T-helper 2 cell treated with Interferon-gamma antibody and Interleukin-4, amounts not matched to agents 5 μg/mL and 100 μg/mL, for 36 hours (primary cell): ENCODE data around the gene TMEM53.
A peak's percentile ranks its signal among the peaks of the same experiment; 100 is the strongest.
"Not testable (repeated sequence)": the region's sequence is repeated elsewhere in the genome, so short reads cannot be mapped to it uniquely, and the experiment has no call there.

ENCODE experiments used
- DNase-seq: peaks from one replicate; pipeline ENCODE4 v3.0.0; 2021; ENCODE audit warnings: low spot score
- H3K27ac Mint-ChIP-seq: one replicate; pipeline ENCODE4 v1.8.0; 2021; ENCODE audit warnings: mild to moderate bottlenecking, mixed read lengths
- H3K27me3 Mint-ChIP-seq: one replicate; pipeline ENCODE4 v1.8.0; 2021; ENCODE audit warnings: low read depth, mixed read lengths
- H3K36me3 Mint-ChIP-seq: one replicate; pipeline ENCODE4 v1.8.0; 2021; ENCODE audit warnings: low read depth, mixed read lengths
- H3K4me1 Mint-ChIP-seq: one replicate; pipeline ENCODE4 v1.8.0; 2021; ENCODE audit warnings: low read depth, mixed read lengths
- H3K4me3 Mint-ChIP-seq: one replicate; pipeline ENCODE4 v1.8.0; 2022; ENCODE audit warnings: mild to moderate bottlenecking, moderate library complexity, mixed read lengths
- H3K9me3 Mint-ChIP-seq: one replicate; pipeline ENCODE4 v1.8.0; 2021; ENCODE audit warnings: mixed read lengths

The TMEM53 gene

DNA sequence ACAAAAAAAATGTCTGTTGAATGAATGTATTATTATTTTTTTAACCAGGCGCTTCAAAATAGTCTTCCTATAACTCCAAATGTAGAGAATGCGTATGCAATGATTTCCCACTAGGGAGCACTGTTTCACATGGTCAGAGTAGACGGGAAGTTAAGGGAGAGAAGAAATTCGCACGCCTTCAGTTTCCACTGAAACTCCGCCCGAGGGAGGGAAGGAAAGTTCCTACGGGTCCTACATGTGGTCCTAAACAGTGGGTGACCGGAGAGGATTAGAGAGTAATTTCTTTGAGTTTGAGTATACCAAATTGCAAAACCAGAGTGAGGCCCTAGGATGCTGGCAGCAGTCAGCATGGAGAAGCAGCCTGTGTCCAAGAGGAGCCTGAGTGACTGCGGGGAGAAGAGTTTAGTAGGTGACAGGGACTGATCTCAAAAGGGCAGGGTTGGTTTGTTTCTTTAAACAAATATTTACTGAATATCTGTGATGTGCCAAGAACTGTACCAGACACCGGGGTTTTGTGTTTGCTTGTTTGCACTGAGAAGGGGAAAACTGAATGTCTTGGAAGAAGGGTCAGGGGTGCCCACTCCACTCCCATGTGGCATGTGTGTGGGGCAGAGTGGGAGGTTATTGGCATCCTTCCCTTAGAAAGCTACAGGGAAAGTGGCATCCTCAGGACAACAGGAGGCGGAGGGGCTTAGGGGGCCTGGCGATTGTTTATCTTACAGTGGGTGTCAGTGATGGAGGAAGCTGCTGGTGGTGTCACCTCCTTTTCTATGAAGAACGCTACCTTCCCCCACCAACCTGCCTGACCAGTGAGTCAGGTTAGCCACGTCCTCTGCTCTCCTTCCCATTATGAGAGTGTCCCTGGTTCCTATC is 33.9 kb upstream of the TMEM53 start:
- Mint-ChIP-seq H3K27ac (no peak overlapping the region), H3K4me1 (peaks cover 8% of the 10 kb centered on the region), H3K27me3 (peaks cover 15% of the 10 kb centered on the region), H3K9me3 (no peaks in the 10 kb centered on the region), H3K4me3 (peak overlapping the region; percentile 57), H3K36me3 (no peaks in the 10 kb centered on the region)
- peak; percentile 30 for DNase-seq

DNA sequence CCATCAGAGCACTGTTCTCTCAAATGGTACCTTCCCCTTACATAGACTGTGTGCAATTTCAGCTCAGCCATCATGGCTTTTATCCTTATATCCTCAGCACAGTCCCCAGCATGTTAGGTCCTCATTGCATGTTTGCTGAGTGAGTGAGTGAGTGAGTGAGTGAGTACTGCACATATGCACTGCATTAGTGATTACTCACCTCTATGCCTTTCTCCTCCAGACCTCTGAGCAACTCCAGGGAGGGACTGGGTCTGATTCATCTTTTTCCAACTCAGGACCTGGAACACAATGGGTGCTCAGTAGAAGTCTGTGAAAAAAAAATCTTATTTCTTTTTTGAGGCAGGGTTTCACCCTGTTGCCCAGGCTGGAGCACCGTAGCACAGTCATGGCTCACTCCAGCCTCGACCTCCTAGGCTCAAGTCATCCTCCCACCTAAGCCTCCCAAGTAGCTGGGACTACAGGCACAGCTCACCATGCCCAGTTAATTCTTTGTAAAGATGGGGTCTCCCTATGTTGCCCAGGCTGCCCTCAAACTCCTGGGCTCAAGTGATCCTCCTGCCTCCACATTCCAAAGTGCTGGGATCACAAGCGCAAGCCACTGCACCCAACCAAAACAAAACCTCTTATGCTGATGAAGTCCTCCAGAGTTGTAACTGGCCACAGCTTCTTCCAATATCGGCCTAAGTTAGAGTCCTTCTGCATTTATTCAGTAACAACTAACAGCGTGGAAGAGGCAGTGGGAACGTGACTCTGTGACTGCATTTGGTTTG is 33.0 kb upstream of the TMEM53 start:
- H3K27me3 Mint-ChIP-seq, result peaks cover 15% of the 10 kb centered on the region
- no peaks in the 10 kb centered on the region for H3K9me3 Mint-ChIP-seq
- H3K27ac Mint-ChIP-seq, result no peak overlapping the region
- no peak overlapping the region for H3K4me3 Mint-ChIP-seq
- peaks cover 8% of the 10 kb centered on the region for H3K4me1 Mint-ChIP-seq
- DNase-seq, result no peak
- no peaks in the 10 kb centered on the region for H3K36me3 Mint-ChIP-seq

DNA sequence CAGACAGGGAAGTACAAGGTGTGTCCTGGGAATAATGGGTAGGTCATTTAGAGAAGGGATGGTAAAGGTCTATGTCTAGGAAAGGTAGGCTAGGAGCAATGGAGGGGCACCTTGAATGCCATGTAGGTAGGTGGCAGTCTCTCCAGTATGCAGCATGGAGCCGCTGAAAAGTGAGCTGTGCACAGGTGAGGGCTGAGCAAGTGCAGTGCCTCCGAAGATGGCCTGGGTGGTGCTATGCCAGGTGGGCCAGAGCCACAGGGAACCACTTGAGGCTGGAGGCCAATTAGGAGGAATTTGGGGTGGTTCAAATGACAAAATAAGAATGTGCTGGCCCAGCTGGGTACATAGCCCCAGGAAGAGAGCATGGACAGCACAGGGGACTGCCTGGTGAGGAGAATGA is 31.7 kb upstream of the TMEM53 start:
- Mint-ChIP-seq H3K4me1 (peaks cover 8% of the 10 kb centered on the region), H3K36me3 (no peaks in the 10 kb centered on the region), H3K9me3 (no peaks in the 10 kb centered on the region), H3K27ac (no peak overlapping the region), H3K4me3 (no peak overlapping the region), H3K27me3 (peaks cover 6% of the 10 kb centered on the region)
- no peak for DNase-seq

DNA sequence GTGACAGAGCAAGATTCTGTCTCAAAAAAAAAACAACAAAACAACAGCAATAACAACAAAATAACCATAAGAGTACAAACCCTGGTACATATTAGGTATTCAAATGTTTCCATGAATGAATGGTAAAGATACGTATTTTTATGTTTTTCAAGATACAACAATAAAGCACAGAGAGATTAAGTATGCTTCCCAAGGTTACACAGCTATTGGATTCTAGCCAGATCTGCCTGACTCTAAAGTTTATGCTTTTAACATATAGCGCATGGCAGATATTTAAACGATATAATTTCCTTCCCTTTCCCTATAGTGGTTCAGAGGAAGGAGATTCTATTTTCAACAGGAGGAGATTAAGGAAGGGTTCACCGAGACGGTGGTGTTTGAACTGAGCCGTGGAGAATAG is 31.2 kb upstream of the TMEM53 start:
- Mint-ChIP-seq H3K4me3 (no peak overlapping the region), H3K27ac (no peak overlapping the region)

DNA sequence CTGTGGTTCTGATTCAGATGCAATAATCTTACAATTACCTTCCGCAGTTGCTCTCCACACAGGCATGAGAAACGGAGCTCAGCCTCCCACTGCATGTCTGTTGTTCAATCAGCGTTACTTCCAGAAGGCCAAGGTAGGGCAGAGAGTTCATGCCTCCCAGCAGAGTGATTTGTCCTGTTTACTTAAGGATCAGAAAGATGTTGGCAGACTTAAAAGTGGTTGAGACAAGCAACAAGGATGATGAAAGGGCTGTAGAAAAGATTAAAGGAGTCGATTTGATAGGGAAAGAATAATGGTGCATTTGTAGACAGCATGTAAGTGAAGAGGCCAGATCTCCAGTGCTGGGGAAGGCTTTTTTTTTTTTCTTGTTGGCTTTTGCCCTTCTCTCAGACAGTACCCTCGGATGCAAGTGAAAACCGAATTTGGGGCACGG is 26.9 kb upstream of the TMEM53 start:
- peaks cover 12% of the 10 kb centered on the region for H3K4me1 Mint-ChIP-seq
- no peak overlapping the region for H3K27ac Mint-ChIP-seq
- H3K4me3 Mint-ChIP-seq, result no peak overlapping the region

More for the DNA sequence above, 31.2 kb upstream of the TMEM53 start:
- Mint-ChIP-seq H3K9me3 (no peaks in the 10 kb centered on the region), H3K27me3 (peaks cover 2% of the 10 kb centered on the region), H3K4me1 (peaks cover 8% of the 10 kb centered on the region), H3K36me3 (no peaks in the 10 kb centered on the region)
- DNase-seq, result no peak

DNA sequence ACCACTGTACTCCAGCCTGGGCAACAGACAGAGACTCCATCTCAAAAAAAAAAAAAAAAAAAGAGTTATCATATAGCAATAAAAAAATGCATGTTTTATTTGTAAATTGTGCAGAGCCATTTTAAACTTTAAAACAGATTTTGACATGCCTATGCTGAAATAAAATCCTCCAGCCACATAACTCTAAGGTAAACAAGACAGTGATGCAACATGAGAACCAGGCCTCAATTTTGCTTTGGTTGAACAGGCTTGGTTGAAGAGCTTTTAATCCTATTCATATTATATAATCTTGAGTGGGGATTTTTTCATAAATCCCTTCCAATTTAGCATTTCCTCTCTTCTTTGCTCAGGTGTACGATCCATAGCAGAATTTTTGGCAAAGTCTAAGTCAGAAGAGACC is 26.3 kb upstream of the TMEM53 start:
- H3K27ac Mint-ChIP-seq, result no peak overlapping the region
- no peaks in the 10 kb centered on the region for H3K27me3 Mint-ChIP-seq
- H3K4me1 Mint-ChIP-seq, result peaks cover 12% of the 10 kb centered on the region
- no peaks in the 10 kb centered on the region for H3K9me3 Mint-ChIP-seq
- no peak for DNase-seq
- no peak overlapping the region for H3K4me3 Mint-ChIP-seq
- H3K36me3 Mint-ChIP-seq, result no peaks in the 10 kb centered on the region

More for the DNA sequence above, 26.9 kb upstream of the TMEM53 start:
- H3K27me3 Mint-ChIP-seq, result no peaks in the 10 kb centered on the region
- H3K36me3 Mint-ChIP-seq, result no peaks in the 10 kb centered on the region
- H3K9me3 Mint-ChIP-seq, result no peaks in the 10 kb centered on the region
- DNase-seq, result no peak

DNA sequence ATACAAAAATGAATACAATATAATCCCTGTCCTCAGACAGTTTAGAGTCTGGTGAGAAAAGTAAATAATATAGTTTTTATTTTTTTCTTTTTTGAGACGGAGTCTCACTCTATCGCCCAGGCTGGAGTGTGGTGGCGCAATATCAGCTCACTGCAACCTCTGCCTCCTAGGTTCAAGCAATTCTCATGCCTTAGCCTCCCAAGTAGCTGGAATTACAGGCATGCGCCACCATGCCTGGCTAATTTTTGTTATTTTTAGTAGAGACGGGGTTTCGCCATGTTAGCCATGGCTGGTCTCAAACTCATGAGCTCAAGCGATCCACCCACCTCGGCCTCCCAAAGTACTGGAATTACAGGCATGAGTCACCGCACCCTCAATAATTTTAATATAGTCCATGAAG is 25.1 kb upstream of the TMEM53 start:
- not testable (repeated sequence) for H3K27ac Mint-ChIP-seq, H3K36me3 Mint-ChIP-seq, DNase-seq, H3K9me3 Mint-ChIP-seq, H3K4me3 Mint-ChIP-seq, H3K27me3 Mint-ChIP-seq
- peaks cover 12% of the 10 kb centered on the region for H3K4me1 Mint-ChIP-seq

DNA sequence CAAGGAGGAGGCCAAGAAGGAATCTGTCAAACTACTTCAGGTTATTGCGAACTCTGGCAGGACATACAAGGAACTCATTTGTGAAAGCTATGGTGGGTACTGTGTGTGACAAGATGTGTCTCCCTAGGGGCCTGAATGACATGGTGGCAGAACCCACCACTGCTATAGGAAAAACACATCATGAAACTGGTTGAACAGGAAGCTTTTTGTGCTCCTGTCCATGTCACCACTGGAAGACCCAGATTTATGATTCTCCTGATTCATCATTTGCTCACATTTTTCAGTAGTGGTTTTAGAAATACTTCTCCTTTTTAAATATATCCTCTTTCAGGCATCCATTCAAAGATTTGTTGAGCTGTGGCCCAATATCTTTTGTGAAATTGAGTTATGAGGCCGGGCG is 23.9 kb upstream of the TMEM53 start:
- no peaks in the 10 kb centered on the region for H3K36me3 Mint-ChIP-seq
- no peak for DNase-seq
- H3K9me3 Mint-ChIP-seq, result no peaks in the 10 kb centered on the region
- H3K4me3 Mint-ChIP-seq, result no peak overlapping the region
- H3K27me3 Mint-ChIP-seq, result no peaks in the 10 kb centered on the region
- no peak overlapping the region for H3K27ac Mint-ChIP-seq
- peaks cover 12% of the 10 kb centered on the region for H3K4me1 Mint-ChIP-seq

DNA sequence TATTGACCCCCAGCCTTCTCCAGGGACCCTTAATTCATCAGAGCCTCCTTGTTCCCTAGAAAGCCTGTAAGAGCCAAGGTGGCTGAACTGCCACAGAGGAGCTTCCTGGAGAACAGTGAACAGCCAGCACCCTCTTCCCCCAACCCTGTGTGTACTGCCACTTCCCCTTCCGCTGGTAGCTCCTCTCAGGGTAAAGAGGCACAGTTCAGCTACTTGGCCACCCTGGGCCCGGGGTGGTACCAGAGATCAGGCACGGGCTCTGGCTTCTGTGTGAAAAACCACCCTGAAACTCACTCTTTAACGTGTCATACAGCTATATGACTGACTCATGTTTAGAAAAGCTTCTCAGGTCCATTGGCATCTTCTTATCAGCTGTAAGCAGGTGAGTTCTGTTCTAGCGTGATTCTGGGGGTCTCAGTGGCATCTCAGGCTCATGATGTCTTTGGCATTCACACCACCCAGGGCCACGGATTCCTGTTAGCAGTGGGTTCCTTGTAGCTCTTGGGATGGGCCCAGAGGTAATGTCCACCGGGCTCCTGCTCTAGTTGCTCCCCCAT is 22.6 kb upstream of the TMEM53 start:
- Mint-ChIP-seq H3K9me3 (no peaks in the 10 kb centered on the region), H3K4me1 (peaks cover 12% of the 10 kb centered on the region), H3K4me3 (peak overlapping the region; percentile 66), H3K27me3 (no peaks in the 10 kb centered on the region), H3K27ac (peak overlapping the region; percentile 80), H3K36me3 (no peaks in the 10 kb centered on the region)
- DNase-seq, result no peak

DNA sequence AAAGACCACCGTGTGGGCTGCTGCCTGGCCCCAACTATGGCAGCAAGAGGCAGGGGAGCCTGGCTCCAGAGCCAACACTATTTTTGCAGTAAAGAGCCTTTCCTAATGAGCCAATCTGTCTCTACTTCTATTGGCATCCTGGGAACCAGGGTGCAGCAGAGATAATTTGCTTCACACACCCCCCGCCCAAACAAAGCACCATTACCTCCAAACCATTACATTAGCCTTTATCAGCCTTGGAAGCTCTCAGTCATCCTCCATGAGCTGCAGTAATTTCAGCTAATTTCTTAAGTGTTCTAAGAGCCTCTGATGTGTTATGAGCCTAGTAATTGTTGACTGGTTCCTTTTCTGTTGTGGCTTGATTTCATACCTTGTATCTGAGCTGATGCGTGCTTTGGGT is 21.8 kb upstream of the TMEM53 start:
- Mint-ChIP-seq H3K27me3 (no peaks in the 10 kb centered on the region), H3K4me3 (no peak overlapping the region), H3K27ac (no peak overlapping the region), H3K9me3 (no peaks in the 10 kb centered on the region), H3K4me1 (peaks cover 13% of the 10 kb centered on the region), H3K36me3 (no peaks in the 10 kb centered on the region)
- no peak for DNase-seq

DNA sequence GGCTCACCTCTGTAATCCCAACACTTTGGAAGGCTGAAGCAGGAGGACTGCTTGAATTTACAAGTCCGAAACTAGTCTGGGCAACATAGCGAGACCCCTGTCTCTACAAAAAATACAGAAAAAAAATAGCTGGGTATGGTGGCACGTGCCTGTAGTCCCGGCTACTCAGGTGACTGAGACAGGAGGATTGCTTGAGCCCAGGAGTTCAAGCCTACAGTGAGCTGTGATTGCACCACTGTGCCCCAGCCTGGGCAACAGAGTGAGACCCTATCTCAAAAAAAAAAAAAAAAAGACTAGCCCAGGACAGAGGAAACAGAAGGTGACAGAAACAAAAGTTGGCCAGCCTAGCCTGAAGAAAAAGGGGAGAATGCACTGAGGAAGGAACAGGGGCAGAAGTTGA is 21.4 kb upstream of the TMEM53 start:
- H3K4me1 Mint-ChIP-seq, result peaks cover 13% of the 10 kb centered on the region
- no peak for DNase-seq
- no peaks in the 10 kb centered on the region for H3K27me3 Mint-ChIP-seq
- no peak overlapping the region for H3K27ac Mint-ChIP-seq
- H3K9me3 Mint-ChIP-seq, result no peaks in the 10 kb centered on the region
- H3K4me3 Mint-ChIP-seq, result no peak overlapping the region
- H3K36me3 Mint-ChIP-seq, result no peaks in the 10 kb centered on the region

DNA sequence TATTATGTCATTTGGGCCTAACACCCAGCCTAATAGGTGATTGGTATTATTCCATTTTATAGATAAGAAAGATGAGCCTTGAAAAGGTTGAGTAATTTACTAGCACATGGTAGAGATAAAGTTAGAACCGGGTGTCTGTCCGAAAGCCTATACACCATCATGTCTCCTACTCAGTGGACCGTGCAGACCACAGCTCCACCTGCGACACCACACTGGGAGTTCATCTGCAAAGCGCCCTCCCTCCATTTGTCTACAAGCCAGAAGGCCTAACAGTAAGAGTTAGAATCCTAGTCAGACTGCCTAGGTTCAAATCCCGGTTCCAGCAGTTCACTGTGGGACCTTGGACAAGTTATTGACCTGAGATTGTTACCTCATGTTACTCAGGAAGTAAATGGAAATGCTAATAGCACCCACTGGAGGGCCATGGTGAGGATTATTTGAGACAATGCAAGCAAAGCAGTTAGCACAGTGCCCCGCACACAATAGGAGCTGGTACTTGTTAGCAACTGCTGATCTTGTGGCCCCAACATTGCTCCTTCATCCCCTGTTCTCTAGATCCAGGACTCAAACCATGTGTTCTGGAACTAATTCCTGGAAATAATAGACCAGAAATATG is 20.7 kb upstream of the TMEM53 start:
- no peak overlapping the region for H3K4me3 Mint-ChIP-seq
- no peak overlapping the region for H3K27ac Mint-ChIP-seq
- H3K36me3 Mint-ChIP-seq, result no peaks in the 10 kb centered on the region
- no peaks in the 10 kb centered on the region for H3K27me3 Mint-ChIP-seq
- DNase-seq, result no peak
- H3K9me3 Mint-ChIP-seq, result no peaks in the 10 kb centered on the region
- H3K4me1 Mint-ChIP-seq, result peaks cover 13% of the 10 kb centered on the region

DNA sequence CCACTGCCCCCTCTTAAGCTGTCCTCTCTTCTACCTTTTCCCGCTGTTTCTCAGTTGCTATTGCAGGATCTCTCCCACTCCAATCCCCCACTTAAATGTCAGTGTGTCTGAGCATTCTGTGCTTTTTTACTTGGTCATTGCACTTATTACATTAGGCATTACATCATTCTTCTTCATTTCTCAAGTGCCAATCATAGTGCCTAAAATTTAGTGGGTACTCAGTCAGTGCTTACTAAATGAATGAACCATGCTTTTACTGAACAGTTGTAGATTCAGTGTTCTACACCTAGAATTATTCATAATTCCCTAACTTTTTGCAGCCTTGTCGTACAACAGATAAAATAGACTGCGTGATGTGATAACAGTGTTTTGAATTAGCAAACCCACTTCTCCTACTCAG is 19.6 kb upstream of the TMEM53 start:
- Mint-ChIP-seq H3K36me3 (no peaks in the 10 kb centered on the region), H3K9me3 (no peaks in the 10 kb centered on the region), H3K27me3 (no peaks in the 10 kb centered on the region), H3K4me1 (peaks cover 13% of the 10 kb centered on the region), H3K27ac (no peak overlapping the region), H3K4me3 (no peak overlapping the region)
- DNase-seq, result no peak

DNA sequence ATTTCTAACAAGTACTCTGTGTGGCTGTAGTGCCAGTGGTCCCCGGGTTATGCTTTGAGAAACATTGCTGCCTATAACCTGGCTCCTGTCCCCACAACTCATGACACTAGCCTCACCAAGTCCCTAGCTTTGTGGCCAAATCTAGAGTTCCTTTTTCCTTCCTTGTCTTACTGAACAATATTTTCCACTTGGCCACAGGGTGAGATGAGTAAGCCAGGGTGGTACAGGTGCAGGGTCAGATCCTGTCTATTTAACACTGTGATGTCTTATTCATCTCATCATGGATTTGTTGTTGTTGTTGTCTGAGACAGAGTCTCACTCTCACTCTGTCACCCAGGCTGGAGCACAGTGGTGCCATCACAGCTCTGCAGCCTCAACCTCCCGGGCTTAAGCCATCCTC is 18.9 kb upstream of the TMEM53 start:
- DNase-seq, result peak; percentile 22
- no peak overlapping the region for H3K27ac Mint-ChIP-seq
- H3K9me3 Mint-ChIP-seq, result no peaks in the 10 kb centered on the region
- peaks cover 13% of the 10 kb centered on the region for H3K4me1 Mint-ChIP-seq
- no peak overlapping the region for H3K4me3 Mint-ChIP-seq
- no peaks in the 10 kb centered on the region for H3K36me3 Mint-ChIP-seq
- H3K27me3 Mint-ChIP-seq, result no peaks in the 10 kb centered on the region
